SK-N-SH treated with all-trans-retinoic acid at 6 μM for 48 hours (cell line): ENCODE results near the gene PRM1.

ENCODE experiments used
- ATAC-seq: fragments of 200-7000 bp; cut with Tn5 transposase; 3 replicates; pipeline ENCODE4 v1.9.1; 2020; ENCODE audit warnings: mild to moderate bottlenecking, moderate library complexity
- ARNTL ChIP-seq: fragments of 450-650 bp; formaldehyde crosslinking; IDR thresholded peaks from 2 replicates; pipeline ENCODE4 v1.5.0; 2020; ENCODE audit warnings: low read depth, mild to moderate bottlenecking, moderate library complexity, borderline replicate concordance
- CREB5 ChIP-seq: fragments of 250-450 bp; sonication (Bioruptor Pico); IDR thresholded peaks from 2 replicates; pipeline ENCODE4 v1.5.1; 2020; ENCODE audit warnings: low read depth, mild to moderate bottlenecking, moderate library complexity
- CSDC2 ChIP-seq: fragments of 250-450 bp; sonication (Bioruptor Pico); IDR thresholded peaks from 2 replicates; pipeline ENCODE4 v1.5.0; 2020; ENCODE audit warnings: mild to moderate bottlenecking, moderate library complexity
- CSRNP3 ChIP-seq: fragments of 250-450 bp; sonication (Bioruptor Pico); IDR thresholded peaks from 2 replicates; pipeline ENCODE4 v1.5.1; 2021; ENCODE audit warnings: mild to moderate bottlenecking, moderate library complexity
- ESRRG ChIP-seq: fragments of 250-450 bp; sonication (Bioruptor Pico); IDR thresholded peaks from 2 replicates; pipeline ENCODE4 v1.6.1; 2021; ENCODE audit warnings: mild to moderate bottlenecking
- GLIS3 ChIP-seq: fragments of 250-450 bp; sonication (Bioruptor Pico); IDR thresholded peaks from 2 replicates; pipeline ENCODE4 v1.5.0; 2020; ENCODE audit warnings: mild to moderate bottlenecking, moderate library complexity
- ISL1 ChIP-seq: fragments of 250-450 bp; sonication (Bioruptor Pico); IDR thresholded peaks from 2 replicates; pipeline ENCODE4 v2.1.2; 2022; ENCODE audit warnings: mild to moderate bottlenecking, moderate library complexity
- OSR1 ChIP-seq: fragments of 250-450 bp; sonication (Bioruptor Pico); IDR thresholded peaks from 2 replicates; pipeline ENCODE4 v1.8.0; 2022; ENCODE audit warnings: moderate library complexity, mild to moderate bottlenecking, inconsistent platforms
- POU6F1 ChIP-seq: fragments of 250-450 bp; sonication (Bioruptor Pico); IDR thresholded peaks from 2 replicates; pipeline ENCODE4 v1.8.0; 2021; ENCODE audit warnings: low read depth, mild to moderate bottlenecking, moderate library complexity, borderline replicate concordance
- PPARA ChIP-seq: fragments of 250-450 bp; sonication (Bioruptor Pico); IDR thresholded peaks from 2 replicates; pipeline ENCODE4 v1.5.0; 2020; ENCODE audit warnings: mild to moderate bottlenecking, borderline replicate concordance
- SNAI2 ChIP-seq: fragments of 250-450 bp; sonication (Bioruptor Pico); IDR thresholded peaks from 2 replicates; pipeline ENCODE4 v1.5.0; 2020; ENCODE audit warnings: mild to moderate bottlenecking, moderate library complexity
- TOX ChIP-seq: fragments of 250-450 bp; sonication (Bioruptor Pico); IDR thresholded peaks from 2 replicates; pipeline ENCODE4 v1.8.0; 2021; ENCODE audit warnings: mild to moderate bottlenecking, moderate library complexity, borderline replicate concordance
- TSHZ2 ChIP-seq: fragments of 250-450 bp; sonication (Bioruptor Pico); IDR thresholded peaks from 2 replicates; pipeline ENCODE4 v1.5.0; 2020; ENCODE audit warnings: mild to moderate bottlenecking, moderate library complexity
- ZC3H10 ChIP-seq: fragments of 250-450 bp; sonication (Bioruptor Pico); IDR thresholded peaks from 2 replicates; pipeline ENCODE4 v1.5.1; 2021; ENCODE audit warnings: mild to moderate bottlenecking, moderate library complexity
- ZFP3 ChIP-seq: fragments of 250-450 bp; sonication (Bioruptor Pico); IDR thresholded peaks from 2 replicates; pipeline ENCODE4 v1.5.0; 2020; ENCODE audit warnings: mild to moderate bottlenecking, moderate library complexity
- ZFP30 ChIP-seq: fragments of 450-650 bp; formaldehyde crosslinking; IDR thresholded peaks from 2 replicates; pipeline ENCODE4 v1.5.0; 2022; ENCODE audit warnings: mild to moderate bottlenecking, moderate library complexity
- ZNF70 ChIP-seq: fragments of 450-650 bp; formaldehyde crosslinking; IDR thresholded peaks from 2 replicates; pipeline ENCODE4 v1.5.0; 2020; ENCODE audit warnings: mild to moderate bottlenecking, moderate library complexity
- TF ChIP-seq, protein P1 (sequence below): fragments of 250-450 bp; sonication (Bioruptor Pico); IDR thresholded peaks from 2 replicates; pipeline ENCODE4 v1.8.0; 2020; ENCODE audit warnings: mild to moderate bottlenecking, moderate library complexity, borderline replicate concordance

PRM1 gene

DNA sequence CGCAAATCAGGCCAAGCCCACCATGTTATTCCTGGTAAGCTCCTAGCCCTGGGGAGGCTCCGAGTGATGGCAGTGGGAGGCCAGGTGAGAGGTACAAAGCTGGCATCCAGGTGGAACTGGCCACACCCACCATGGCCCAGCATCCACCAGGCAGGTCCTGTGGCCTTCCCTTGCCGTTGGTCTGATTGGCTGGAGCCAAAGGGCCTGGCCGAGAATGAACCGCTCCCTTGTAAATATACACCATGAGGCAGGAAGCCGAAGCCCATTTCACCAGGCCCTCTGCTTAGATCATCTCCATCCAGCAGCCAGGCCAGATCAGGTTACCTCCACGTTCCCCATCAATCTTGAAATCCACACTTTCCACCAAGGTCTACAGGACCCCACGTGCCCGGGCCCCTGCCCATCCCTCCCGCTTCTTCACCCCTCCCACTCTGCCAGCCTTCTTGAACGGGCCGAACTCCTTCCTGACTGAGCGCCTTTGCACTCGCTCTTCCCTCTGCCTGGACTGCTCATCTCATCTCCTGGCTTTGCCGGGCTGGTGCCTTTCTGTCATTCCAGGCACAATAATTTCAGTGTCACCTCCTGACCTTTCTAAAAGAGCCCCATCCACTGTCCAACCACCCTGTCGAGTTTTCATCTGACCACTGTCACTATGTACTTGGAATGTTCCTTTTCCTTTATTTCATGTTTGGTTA is 30.9 kb downstream of the PRM1 start (continued):
- TF ChIP-seq TSHZ2, result no peak
- no peak for TF ChIP-seq CREB5
- no peak for TF ChIP-seq ARNTL (CRISPR knock-in tag)
- no peak for TF ChIP-seq ISL1

DNA sequence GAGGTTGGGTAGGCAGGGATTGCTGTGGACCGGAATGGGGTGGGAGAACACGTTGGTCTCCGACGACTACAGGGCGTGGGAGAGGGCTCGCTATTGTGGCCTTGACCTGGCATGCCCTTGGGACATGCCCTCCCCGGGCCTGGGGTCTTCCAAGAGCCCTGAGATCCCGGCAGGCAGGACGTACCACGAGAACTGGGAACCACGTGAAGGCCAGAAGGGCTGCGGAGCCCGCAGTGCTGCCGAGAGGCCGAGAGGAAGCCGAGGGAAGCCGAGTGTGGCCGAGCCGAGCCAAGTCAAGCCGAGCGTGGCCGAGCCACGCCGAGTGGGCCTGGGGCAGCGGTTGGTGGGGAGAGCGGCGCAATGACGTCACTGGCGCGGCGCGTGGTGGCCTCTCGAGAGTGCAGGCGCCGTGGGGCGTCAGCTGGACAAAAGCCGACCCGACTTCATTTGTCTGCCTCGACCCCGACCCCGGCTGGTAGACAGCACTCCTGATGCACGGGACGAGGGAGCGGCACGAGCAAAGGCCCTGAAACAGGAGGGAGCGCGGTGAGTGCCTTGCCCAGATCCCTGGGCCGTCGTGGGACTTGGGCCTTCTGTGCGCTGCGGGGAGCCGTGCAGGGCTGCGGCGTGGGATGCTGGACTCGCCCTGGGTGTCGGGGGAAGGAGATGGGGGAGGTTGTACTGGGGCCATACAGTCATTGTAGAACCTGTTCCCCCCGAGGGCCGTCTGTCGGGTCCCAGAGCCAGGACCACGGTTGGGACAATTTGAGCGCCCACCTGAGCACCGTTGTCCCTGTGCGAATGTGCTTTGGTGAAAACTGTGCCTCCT is 31.7 kb downstream of the PRM1 start:
- TF ChIP-seq CREB5 (no peak), ZFP3 (CRISPR knock-in tag) (no peak), ZC3H10 (CRISPR knock-in tag) (no peak), CSDC2 (no peak), SNAI2 (CRISPR knock-in tag) (no peak), ZFP30 (no peak), TSHZ2 (no peak), CSRNP3 (CRISPR knock-in tag) (no peak), TOX (CRISPR knock-in tag) (no peak), ZNF70 (CRISPR knock-in tag) (no peak), ESRRG (CRISPR knock-in tag) (no peak), OSR1 (CRISPR knock-in tag) (no peak), POU6F1 (CRISPR knock-in tag) (no peak), PPARA (CRISPR knock-in tag) (no peak)
- peak; percentile 13; the same call in 2 of the 3 replicates for ATAC-seq

GRCh38 chr16:11248133-11248532 is 33.0 kb downstream of the PRM1 start:
- no peak for ATAC-seq
- TF ChIP-seq GLIS3 (CRISPR knock-in tag) (no peak), PPARA (CRISPR knock-in tag) (no peak), SNAI2 (CRISPR knock-in tag) (no peak), CREB5 (no peak), ARNTL (CRISPR knock-in tag) (no peak), OSR1 (CRISPR knock-in tag) (no peak)
- TF ChIP-seq, protein P1, sequence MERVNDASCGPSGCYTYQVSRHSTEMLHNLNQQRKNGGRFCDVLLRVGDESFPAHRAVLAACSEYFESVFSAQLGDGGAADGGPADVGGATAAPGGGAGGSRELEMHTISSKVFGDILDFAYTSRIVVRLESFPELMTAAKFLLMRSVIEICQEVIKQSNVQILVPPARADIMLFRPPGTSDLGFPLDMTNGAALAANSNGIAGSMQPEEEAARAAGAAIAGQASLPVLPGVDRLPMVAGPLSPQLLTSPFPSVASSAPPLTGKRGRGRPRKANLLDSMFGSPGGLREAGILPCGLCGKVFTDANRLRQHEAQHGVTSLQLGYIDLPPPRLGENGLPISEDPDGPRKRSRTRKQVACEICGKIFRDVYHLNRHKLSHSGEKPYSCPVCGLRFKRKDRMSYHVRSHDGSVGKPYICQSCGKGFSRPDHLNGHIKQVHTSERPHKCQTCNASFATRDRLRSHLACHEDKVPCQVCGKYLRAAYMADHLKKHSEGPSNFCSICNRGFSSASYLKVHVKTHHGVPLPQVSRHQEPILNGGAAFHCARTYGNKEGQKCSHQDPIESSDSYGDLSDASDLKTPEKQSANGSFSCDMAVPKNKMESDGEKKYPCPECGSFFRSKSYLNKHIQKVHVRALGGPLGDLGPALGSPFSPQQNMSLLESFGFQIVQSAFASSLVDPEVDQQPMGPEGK, result no peak
